ENCODE results near the gene PDP2.

DNA sequence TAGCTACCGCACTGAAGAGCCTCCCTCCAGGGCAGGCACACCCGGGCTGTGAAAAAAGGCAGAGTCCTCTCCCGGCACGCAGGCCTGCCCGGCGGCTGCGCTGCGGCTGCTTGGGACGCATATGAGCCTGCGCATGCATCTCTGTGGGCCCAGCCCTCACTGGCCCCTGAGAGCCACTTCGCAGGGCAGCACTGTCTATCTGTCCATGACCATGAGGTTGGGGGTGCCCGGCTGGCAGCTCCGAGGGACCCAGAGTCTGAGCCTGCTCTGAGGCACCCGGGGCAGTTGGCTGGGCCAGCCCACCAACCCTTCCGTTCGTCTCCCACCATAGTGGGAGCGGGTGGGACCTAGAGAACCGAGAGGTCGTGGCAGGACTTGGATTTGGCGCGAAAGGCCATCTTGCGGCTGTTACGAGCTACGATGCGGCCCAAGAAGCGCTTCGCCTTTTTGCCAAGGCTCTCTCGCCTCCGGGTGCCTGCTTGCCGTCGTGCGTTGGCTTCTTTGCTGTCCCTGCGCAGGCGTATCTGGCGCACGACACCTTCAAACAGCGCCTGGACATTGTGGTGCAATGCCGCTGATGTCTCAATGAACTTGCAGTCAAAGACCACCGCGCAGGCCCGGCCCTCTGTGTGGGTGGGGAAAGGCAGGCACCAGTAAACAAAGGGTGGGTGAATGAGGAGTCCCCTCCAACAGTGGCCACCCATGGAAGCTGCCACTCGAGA, 41.6 kb downstream of the PDP2 start:
- TF ChIP-seq CSDC2 (CRISPR knock-in tag; IDR thresholded peaks at IDR 0.05): no peak
- TF ChIP-seq, protein P1, sequence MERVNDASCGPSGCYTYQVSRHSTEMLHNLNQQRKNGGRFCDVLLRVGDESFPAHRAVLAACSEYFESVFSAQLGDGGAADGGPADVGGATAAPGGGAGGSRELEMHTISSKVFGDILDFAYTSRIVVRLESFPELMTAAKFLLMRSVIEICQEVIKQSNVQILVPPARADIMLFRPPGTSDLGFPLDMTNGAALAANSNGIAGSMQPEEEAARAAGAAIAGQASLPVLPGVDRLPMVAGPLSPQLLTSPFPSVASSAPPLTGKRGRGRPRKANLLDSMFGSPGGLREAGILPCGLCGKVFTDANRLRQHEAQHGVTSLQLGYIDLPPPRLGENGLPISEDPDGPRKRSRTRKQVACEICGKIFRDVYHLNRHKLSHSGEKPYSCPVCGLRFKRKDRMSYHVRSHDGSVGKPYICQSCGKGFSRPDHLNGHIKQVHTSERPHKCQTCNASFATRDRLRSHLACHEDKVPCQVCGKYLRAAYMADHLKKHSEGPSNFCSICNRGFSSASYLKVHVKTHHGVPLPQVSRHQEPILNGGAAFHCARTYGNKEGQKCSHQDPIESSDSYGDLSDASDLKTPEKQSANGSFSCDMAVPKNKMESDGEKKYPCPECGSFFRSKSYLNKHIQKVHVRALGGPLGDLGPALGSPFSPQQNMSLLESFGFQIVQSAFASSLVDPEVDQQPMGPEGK (CRISPR knock-in tag; IDR thresholded peaks at IDR 0.05; ENCODE audit: borderline replicate concordance): no peak
- TF ChIP-seq PPARA (CRISPR knock-in tag; IDR thresholded peaks at IDR 0.05; ENCODE audit: borderline replicate concordance): no peak
- TF ChIP-seq ZC3H10 (CRISPR knock-in tag; IDR thresholded peaks at IDR 0.05): no peak
- TF ChIP-seq ZFP30 (CRISPR knock-in tag; IDR thresholded peaks at IDR 0.05): no peak
- no peak for TF ChIP-seq RARB (CRISPR knock-in tag; IDR thresholded peaks at IDR 0.05)

All from SK-N-SH treated with all-trans-retinoic acid at 6 μM for 48 hours (cell line).